ENCODE data around the gene MPIG6B. TPM values are rescaled to one million over a fixed set of nuclear protein-coding genes. Genes with fewer than 3 reads are reported as not detected.

Gene MPIG6B
- total and polyA plus RNA-seq, 2 donors from 2014 or later: 0.60 TPM; not detected in 1

GRCh38 chr6:31710523-31711219, 12.5 kb upstream of the MPIG6B start:
- Histone ChIP-seq H3K9me3 (ENCODE audit: control insufficient read depth in 2 of 3, insufficient read depth in 1 of 3, low read length in 3 of 3) (no peaks in the 10 kb centered on the region), H3K4me1 (ENCODE audit: control insufficient read depth in 2 of 3, insufficient read depth in 2 of 3, low read depth in 1 of 3, low read length in 3 of 3) (no peaks in the 10 kb centered on the region), H3K9ac (ENCODE audit: low read length in 3 of 3) (no peak overlapping the region), H3K27me3 (ENCODE audit: control insufficient read depth, insufficient read depth, low read length) (no peaks in the 10 kb centered on the region), H3K4me3 (ENCODE audit: low read length in 3 of 3) (no peak overlapping the region), H3K36me3 (ENCODE audit: control insufficient read depth in 2 of 3, insufficient read depth in 3 of 3, low read length in 3 of 3) (no peaks in the 10 kb centered on the region), H3K27ac (ENCODE audit: low read depth in 2 of 2, low read length in 2 of 2) (no peak overlapping the region)
- DNase-seq (no peak), FAIRE-seq (no peak)
- TF ChIP-seq, protein P1, sequence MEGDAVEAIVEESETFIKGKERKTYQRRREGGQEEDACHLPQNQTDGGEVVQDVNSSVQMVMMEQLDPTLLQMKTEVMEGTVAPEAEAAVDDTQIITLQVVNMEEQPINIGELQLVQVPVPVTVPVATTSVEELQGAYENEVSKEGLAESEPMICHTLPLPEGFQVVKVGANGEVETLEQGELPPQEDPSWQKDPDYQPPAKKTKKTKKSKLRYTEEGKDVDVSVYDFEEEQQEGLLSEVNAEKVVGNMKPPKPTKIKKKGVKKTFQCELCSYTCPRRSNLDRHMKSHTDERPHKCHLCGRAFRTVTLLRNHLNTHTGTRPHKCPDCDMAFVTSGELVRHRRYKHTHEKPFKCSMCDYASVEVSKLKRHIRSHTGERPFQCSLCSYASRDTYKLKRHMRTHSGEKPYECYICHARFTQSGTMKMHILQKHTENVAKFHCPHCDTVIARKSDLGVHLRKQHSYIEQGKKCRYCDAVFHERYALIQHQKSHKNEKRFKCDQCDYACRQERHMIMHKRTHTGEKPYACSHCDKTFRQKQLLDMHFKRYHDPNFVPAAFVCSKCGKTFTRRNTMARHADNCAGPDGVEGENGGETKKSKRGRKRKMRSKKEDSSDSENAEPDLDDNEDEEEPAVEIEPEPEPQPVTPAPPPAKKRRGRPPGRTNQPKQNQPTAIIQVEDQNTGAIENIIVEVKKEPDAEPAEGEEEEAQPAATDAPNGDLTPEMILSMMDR (IDR thresholded peaks at IDR 0.05; ENCODE audit: borderline replicate concordance, extremely low read depth, insufficient read depth): no peak
- intact Hi-C loops (cut with DNase I): no loop called here

DNA sequence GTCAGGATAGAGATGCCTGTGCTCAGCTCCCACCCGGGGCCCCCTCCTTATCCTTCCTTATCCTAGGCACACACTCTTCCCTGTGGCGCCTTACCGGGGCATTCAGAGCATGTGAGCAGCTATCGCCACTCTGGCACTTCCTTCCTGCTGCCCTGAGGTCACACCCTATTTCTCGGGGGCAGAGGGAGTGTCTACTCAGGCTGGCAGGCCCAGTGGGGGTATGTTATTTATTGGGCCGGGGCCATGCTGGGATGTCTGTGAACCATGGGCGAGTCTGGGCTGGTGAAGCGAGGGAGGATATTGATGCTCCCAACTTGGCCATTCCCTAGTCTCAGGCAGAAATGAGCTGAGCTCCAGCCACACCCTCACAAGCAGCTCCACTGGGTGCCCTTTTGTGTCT, 11.9 kb upstream of the MPIG6B start:
- FAIRE-seq (no peak), DNase-seq (peak in 1 of 5 donors; percentile 43)
- H3K36me3 ChIP-seq (ENCODE audit: control insufficient read depth in 2 of 3, insufficient read depth in 3 of 3, low read length in 3 of 3): no peaks in the 10 kb centered on the region
- TF ChIP-seq, protein P1 (IDR thresholded peaks at IDR 0.05; ENCODE audit: borderline replicate concordance, extremely low read depth, insufficient read depth): no peak
- intact Hi-C loops (cut with DNase I): no loop called here
- no peaks in the 10 kb centered on the region for H3K27me3 ChIP-seq (ENCODE audit: control insufficient read depth, insufficient read depth, low read length)
- H3K9me3 ChIP-seq (ENCODE audit: control insufficient read depth in 2 of 3, insufficient read depth in 1 of 3, low read length in 3 of 3): no peaks in the 10 kb centered on the region
- H3K27ac ChIP-seq (ENCODE audit: low read depth in 2 of 2, low read length in 2 of 2): no peak overlapping the region
- no peak overlapping the region for H3K9ac ChIP-seq (ENCODE audit: low read length in 3 of 3)
- H3K4me3 ChIP-seq (ENCODE audit: low read length in 3 of 3): no peak overlapping the region
- no peaks in the 10 kb centered on the region for H3K4me1 ChIP-seq (ENCODE audit: control insufficient read depth in 2 of 3, insufficient read depth in 2 of 3, low read depth in 1 of 3, low read length in 3 of 3)

DNA sequence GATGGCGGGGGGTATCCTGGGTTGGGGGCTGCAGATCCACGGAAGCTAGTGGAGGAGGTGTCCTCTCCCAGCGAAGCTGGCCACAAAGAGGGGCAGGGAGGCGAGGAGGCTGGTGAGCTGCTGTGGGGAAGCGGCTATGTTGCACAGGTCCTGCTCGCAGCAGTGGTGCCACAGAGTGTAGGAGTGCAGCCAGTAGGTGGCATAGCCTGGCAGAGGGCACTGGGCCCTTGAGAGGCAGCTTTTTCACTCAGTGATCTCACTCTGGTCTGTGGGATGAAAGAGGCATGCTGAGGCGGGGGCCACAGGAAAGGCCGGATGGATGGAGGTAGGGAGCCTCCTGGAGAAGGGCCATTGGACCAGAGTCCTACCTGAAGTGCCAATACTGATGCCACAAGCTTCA, 10.9 kb upstream of the MPIG6B start:
- Histone ChIP-seq H3K4me3 (ENCODE audit: low read length in 3 of 3) (no peak overlapping the region), H3K36me3 (ENCODE audit: control insufficient read depth in 2 of 3, insufficient read depth in 3 of 3, low read length in 3 of 3) (no peaks in the 10 kb centered on the region), H3K4me1 (ENCODE audit: control insufficient read depth in 2 of 3, insufficient read depth in 2 of 3, low read depth in 1 of 3, low read length in 3 of 3) (no peaks in the 10 kb centered on the region), H3K27ac (ENCODE audit: low read depth in 2 of 2, low read length in 2 of 2) (no peak overlapping the region), H3K9ac (ENCODE audit: low read length in 3 of 3) (no peak overlapping the region), H3K27me3 (ENCODE audit: control insufficient read depth, insufficient read depth, low read length) (no peaks in the 10 kb centered on the region), H3K9me3 (ENCODE audit: control insufficient read depth in 2 of 3, insufficient read depth in 1 of 3, low read length in 3 of 3) (no peaks in the 10 kb centered on the region)
- TF ChIP-seq, protein P1 (IDR thresholded peaks at IDR 0.05; ENCODE audit: borderline replicate concordance, extremely low read depth, insufficient read depth): peak; percentile 13
- DNase-seq (no peak), FAIRE-seq (no peak)
- intact Hi-C loops (cut with DNase I): no loop called here

DNA sequence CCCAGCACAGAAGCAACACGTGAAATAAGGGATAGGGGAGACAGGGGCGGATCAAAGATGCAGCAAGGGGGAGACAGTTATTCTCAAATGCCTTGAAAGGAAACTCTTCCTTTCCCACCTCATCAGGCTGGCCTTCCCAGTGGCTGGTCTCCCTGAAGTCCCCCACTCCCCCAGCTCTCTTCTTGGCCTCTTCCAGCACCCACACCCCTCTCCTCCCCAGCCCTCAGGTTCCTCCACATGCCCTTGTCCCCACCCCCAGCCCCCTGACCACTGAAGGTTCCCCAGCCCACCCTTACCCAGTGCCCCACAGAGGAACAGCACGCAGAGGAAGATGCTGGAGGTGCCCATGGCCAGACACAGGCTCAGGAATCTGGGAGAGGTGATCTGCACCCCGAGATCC, 9.7 kb upstream of the MPIG6B start:
- Histone ChIP-seq H3K27ac (ENCODE audit: low read depth in 2 of 2, low read length in 2 of 2) (no peak overlapping the region), H3K4me1 (ENCODE audit: control insufficient read depth in 2 of 3, insufficient read depth in 2 of 3, low read depth in 1 of 3, low read length in 3 of 3) (no peaks in the 10 kb centered on the region)
- intact Hi-C loops (cut with DNase I): no loop called here

More for the DNA sequence above, 9.7 kb upstream of the MPIG6B start:
- H3K9ac ChIP-seq (ENCODE audit: low read length in 3 of 3): no peak overlapping the region
- DNase-seq (no peak), FAIRE-seq (no peak)
- TF ChIP-seq, protein P1 (IDR thresholded peaks at IDR 0.05; ENCODE audit: borderline replicate concordance, extremely low read depth, insufficient read depth): no peak
- H3K4me3 ChIP-seq (ENCODE audit: low read length in 3 of 3): no peak overlapping the region
- no peaks in the 10 kb centered on the region for H3K27me3 ChIP-seq (ENCODE audit: control insufficient read depth, insufficient read depth, low read length)
- H3K36me3 ChIP-seq (ENCODE audit: control insufficient read depth in 2 of 3, insufficient read depth in 3 of 3, low read length in 3 of 3): no peaks in the 10 kb centered on the region
- H3K9me3 ChIP-seq (ENCODE audit: control insufficient read depth in 2 of 3, insufficient read depth in 1 of 3, low read length in 3 of 3): no peaks in the 10 kb centered on the region

All from kidney (tissue), 14 donors.